ENCODE measurements around the gene SEPTIN7.

- TF ChIP-seq RAD21 (CRISPR knock-in tag; conservative IDR thresholded peaks at IDR 0.05 in 1 of 2, IDR thresholded peaks at IDR 0.05 in 1 of 2) (no peak), DEAF1 (CRISPR knock-in tag; IDR thresholded peaks at IDR 0.05) (no peak), POLR2AphosphoS5 (IDR thresholded peaks at IDR 0.05; ENCODE audit: control insufficient read depth, insufficient read depth, low read depth, low read length) (no peak), ZFP1 (CRISPR knock-in tag; IDR thresholded peaks at IDR 0.05) (no peak), POLR2A (conservative IDR thresholded peaks at IDR 0.05) (no peak), SMAD1 (IDR thresholded peaks at IDR 0.05; ENCODE audit: low read depth, low read length, partially characterized antibody) (no peak), SP2 (IDR thresholded peaks at IDR 0.05; ENCODE audit: extremely low read depth, low read depth, low read length, poor library complexity, severe bottlenecking) (no peak), FOXP1 (CRISPR knock-in tag; IDR thresholded peaks at IDR 0.05) (no peak), CTCF (IDR thresholded peaks at IDR 0.05 in 2 of 3, conservative IDR thresholded peaks at IDR 0.05 in 1 of 3; ENCODE audit: insufficient read depth in 2 of 3, low read depth in 1 of 3, low read length in 3 of 3) (no peak), MAX (CRISPR knock-in tag; IDR thresholded peaks at IDR 0.05) (no peak), BHLHE40 (IDR thresholded peaks at IDR 0.05; ENCODE audit: low read length) (no peak)
- TF ChIP-seq, protein P1, sequence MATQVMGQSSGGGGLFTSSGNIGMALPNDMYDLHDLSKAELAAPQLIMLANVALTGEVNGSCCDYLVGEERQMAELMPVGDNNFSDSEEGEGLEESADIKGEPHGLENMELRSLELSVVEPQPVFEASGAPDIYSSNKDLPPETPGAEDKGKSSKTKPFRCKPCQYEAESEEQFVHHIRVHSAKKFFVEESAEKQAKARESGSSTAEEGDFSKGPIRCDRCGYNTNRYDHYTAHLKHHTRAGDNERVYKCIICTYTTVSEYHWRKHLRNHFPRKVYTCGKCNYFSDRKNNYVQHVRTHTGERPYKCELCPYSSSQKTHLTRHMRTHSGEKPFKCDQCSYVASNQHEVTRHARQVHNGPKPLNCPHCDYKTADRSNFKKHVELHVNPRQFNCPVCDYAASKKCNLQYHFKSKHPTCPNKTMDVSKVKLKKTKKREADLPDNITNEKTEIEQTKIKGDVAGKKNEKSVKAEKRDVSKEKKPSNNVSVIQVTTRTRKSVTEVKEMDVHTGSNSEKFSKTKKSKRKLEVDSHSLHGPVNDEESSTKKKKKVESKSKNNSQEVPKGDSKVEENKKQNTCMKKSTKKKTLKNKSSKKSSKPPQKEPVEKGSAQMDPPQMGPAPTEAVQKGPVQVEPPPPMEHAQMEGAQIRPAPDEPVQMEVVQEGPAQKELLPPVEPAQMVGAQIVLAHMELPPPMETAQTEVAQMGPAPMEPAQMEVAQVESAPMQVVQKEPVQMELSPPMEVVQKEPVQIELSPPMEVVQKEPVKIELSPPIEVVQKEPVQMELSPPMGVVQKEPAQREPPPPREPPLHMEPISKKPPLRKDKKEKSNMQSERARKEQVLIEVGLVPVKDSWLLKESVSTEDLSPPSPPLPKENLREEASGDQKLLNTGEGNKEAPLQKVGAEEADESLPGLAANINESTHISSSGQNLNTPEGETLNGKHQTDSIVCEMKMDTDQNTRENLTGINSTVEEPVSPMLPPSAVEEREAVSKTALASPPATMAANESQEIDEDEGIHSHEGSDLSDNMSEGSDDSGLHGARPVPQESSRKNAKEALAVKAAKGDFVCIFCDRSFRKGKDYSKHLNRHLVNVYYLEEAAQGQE (IDR thresholded peaks at IDR 0.05; ENCODE audit: borderline replicate concordance): no peak
- TF ChIP-seq, protein P1 (CRISPR knock-in tag; IDR thresholded peaks at IDR 0.05; ENCODE audit: low read depth): no peak
- TF ChIP-seq, protein P2, sequence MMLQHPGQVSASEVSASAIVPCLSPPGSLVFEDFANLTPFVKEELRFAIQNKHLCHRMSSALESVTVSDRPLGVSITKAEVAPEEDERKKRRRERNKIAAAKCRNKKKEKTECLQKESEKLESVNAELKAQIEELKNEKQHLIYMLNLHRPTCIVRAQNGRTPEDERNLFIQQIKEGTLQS (IDR thresholded peaks at IDR 0.05): no peak
- TF ChIP-seq, protein P2 (CRISPR knock-in tag; conservative IDR thresholded peaks at IDR 0.05): no peak
These were observed 30.4 kb downstream of the SEPTIN7 start for GRCh38 chr7:35831208-35831607.

Data from K562 (cell line).